Testis (tissue), 2 donors: ENCODE results near the gene BCL2L14.

Experiments used
- POLR2A ChIP-seq: fragments of 450-650 bp; IDR thresholded peaks from one replicate; pipeline ENCODE4 v1.6.1; 2017; ENCODE audit warnings: antibody characterized with exemption, mild to moderate bottlenecking, moderate library complexity
- TF ChIP-seq, protein P1 (sequence below), 3 experiments: fragments of 450-650 bp in 2 of 3; fragments of 200-600 bp in 1 of 3; sonication (generic) in 1 of 3; IDR thresholded peaks; one replicate each; pipeline ENCODE4 v1.5.1; 2016 to 2019; ENCODE audit warnings: antibody characterized with exemption in 3 of 3, mild to moderate bottlenecking in 2 of 3, moderate library complexity in 1 of 3

DNA sequence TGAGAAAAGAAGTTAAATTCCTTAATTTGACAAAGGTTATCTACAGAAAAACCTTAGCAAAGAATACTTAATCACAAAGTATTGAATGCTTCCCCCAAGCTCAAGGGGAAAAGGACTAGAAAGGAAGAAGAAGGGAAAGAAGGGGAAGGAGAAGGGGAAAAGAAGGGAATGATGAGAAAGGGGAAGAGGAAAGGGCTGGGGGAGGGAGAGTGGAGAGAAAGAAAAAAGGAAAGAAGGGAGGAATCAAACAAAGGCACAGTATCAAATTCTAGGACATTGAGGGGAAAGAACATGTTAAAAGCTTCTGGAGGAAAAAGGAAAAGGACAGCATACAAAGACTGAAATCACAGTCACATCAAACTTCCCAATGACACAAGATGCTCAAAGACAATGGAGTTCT lies 70.3 kb downstream of the BCL2L14 start:
- TF ChIP-seq, protein P1, sequence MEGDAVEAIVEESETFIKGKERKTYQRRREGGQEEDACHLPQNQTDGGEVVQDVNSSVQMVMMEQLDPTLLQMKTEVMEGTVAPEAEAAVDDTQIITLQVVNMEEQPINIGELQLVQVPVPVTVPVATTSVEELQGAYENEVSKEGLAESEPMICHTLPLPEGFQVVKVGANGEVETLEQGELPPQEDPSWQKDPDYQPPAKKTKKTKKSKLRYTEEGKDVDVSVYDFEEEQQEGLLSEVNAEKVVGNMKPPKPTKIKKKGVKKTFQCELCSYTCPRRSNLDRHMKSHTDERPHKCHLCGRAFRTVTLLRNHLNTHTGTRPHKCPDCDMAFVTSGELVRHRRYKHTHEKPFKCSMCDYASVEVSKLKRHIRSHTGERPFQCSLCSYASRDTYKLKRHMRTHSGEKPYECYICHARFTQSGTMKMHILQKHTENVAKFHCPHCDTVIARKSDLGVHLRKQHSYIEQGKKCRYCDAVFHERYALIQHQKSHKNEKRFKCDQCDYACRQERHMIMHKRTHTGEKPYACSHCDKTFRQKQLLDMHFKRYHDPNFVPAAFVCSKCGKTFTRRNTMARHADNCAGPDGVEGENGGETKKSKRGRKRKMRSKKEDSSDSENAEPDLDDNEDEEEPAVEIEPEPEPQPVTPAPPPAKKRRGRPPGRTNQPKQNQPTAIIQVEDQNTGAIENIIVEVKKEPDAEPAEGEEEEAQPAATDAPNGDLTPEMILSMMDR (IDR thresholded peaks at IDR 0.05), result no peak
- no peak for TF ChIP-seq POLR2A
